GM12891 (cell line): ENCODE measurements around the gene MMP14.

ENCODE experiments used
- POLR2A ChIP-seq: IDR thresholded peaks from 2 replicates; pipeline ENCODE4 v1.6.1; 2011; ENCODE audit warnings: low read depth, low read length, control low read depth
- POLR2AphosphoS5 ChIP-seq: IDR thresholded peaks from 2 replicates; pipeline ENCODE4 v1.6.1; 2011; ENCODE audit warnings: low read depth, low read length, control low read depth
- TAF1 ChIP-seq: IDR thresholded peaks from 2 replicates; pipeline ENCODE4 v1.6.1; 2011; ENCODE audit warnings: low read depth, low read length, control low read depth

GRCh38 chr14:22802860-22803686 is 33.3 kb upstream of the MMP14 start:
- TF ChIP-seq POLR2AphosphoS5 (no peak), TAF1 (no peak), POLR2A (no peak)
